Brain microvascular endothelial cell (primary cell): ENCODE measurements around the gene PLPPR3.

Experiments used
- DNase-seq: peaks from one replicate; pipeline ENCODE4 v3.0.0-alpha.2; 2020
- H3K27ac ChIP-seq: fragments of 250-450 bp; sonication (Bioruptor Pico); 2 replicates; pipeline ENCODE4 v1.5.1; 2020; ENCODE audit warnings: mild to moderate bottlenecking, moderate library complexity
- H3K27me3 ChIP-seq: fragments of 250-450 bp; sonication (Bioruptor Pico); replicated peaks from 2 replicates; pipeline ENCODE4 v1.5.1; 2020; ENCODE audit warnings: mild to moderate bottlenecking
- H3K36me3 ChIP-seq: fragments of 250-450 bp; sonication (Bioruptor Pico); replicated peaks from 2 replicates; pipeline ENCODE4 v1.5.1; 2020; ENCODE audit warnings: mild to moderate bottlenecking
- H3K4me3 ChIP-seq: 2 replicates; pipeline ENCODE4 v1.5.1; 2011; ENCODE audit warnings: low read depth, mild to moderate bottlenecking, control low read depth, low read length, moderate library complexity
- in situ Hi-C: cut with HindIII; loops from 2 replicates; pipeline ENCODE4 v1.10.0; 2017; ENCODE audit warnings: low sequenced_read_pairs, low pct_ligation_motif_present
- TF ChIP-seq, protein P1 (sequence below): IDR thresholded peaks from 2 replicates; pipeline ENCODE4 v1.5.1; 2011; ENCODE audit warnings: low read depth, mild to moderate bottlenecking, moderate library complexity, low read length, control low read depth, inconsistent platforms; ENCODE audit errors: missing control alignments

Gene PLPPR3

DNA sequence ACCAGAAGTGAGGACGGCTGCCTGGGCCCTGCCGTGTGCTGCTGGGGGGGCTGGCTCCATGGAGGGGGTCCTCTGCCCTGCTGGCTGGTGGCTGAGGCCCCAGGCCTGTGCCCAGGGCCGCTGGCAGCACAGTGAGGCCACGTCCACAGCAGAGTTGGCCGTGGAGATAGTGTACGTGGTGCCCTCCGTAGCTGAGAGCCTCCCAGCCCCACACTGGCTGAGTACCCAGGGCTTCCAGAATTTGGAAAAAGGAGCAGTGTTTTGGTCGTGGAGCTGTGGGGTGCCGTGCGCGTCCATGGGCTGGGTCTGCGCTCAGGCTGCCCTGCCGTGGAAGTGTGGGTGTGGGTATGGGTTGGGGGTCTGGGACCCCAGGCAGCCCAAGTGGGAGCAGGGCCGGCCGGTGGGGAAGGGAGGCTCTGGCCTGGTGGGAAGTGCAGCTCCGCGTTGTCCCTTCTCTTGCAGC is 18.6 kb downstream of the PLPPR3 start:
- H3K27ac ChIP-seq: no peak overlapping the region
- in situ Hi-C loops: no loop called here
- H3K4me3 ChIP-seq: no peak overlapping the region
- TF ChIP-seq, protein P1, sequence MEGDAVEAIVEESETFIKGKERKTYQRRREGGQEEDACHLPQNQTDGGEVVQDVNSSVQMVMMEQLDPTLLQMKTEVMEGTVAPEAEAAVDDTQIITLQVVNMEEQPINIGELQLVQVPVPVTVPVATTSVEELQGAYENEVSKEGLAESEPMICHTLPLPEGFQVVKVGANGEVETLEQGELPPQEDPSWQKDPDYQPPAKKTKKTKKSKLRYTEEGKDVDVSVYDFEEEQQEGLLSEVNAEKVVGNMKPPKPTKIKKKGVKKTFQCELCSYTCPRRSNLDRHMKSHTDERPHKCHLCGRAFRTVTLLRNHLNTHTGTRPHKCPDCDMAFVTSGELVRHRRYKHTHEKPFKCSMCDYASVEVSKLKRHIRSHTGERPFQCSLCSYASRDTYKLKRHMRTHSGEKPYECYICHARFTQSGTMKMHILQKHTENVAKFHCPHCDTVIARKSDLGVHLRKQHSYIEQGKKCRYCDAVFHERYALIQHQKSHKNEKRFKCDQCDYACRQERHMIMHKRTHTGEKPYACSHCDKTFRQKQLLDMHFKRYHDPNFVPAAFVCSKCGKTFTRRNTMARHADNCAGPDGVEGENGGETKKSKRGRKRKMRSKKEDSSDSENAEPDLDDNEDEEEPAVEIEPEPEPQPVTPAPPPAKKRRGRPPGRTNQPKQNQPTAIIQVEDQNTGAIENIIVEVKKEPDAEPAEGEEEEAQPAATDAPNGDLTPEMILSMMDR: no peak
- H3K27me3 ChIP-seq: no peaks in the 10 kb centered on the region
- DNase-seq: no peak
- peaks cover 87% of the 10 kb centered on the region for H3K36me3 ChIP-seq

DNA sequence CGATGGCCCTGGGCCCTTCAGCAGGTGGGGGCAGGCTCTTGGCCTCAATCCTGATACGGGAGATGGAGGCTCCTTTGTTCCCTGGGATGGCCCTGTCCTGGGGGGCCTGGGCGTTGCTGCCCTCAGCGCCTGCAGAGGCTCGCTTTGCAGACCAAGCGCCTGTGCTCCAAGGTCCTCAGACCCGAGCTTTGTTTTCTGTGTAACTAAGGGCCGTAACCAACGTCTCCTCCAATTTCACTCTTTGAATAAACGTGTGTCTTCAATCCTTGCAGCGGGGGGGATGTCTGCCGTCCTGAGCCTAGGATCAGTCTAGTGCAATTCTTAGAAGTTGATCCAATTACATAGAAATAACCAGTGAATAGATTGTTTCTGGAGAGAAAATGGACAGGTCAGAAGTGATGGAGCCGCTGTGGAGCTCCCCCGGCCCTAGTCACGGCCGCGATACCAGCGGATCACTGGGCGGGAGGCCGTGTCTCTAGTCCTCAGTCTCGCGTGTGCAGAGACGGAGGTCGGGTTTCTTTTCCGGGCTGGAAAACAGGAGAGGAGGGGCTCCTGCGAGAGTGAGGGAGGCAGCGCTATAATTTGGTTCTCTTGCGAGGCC is 19.2 kb downstream of the PLPPR3 start:
- Histone ChIP-seq H3K27ac (peak overlapping the region; percentile 37), H3K36me3 (peaks cover 84% of the 10 kb centered on the region), H3K27me3 (no peaks in the 10 kb centered on the region), H3K4me3 (peak overlapping the region; percentile 15)
- TF ChIP-seq, protein P1: no peak
- peak; percentile 50 for DNase-seq
- in situ Hi-C loops: no loop called here

DNA sequence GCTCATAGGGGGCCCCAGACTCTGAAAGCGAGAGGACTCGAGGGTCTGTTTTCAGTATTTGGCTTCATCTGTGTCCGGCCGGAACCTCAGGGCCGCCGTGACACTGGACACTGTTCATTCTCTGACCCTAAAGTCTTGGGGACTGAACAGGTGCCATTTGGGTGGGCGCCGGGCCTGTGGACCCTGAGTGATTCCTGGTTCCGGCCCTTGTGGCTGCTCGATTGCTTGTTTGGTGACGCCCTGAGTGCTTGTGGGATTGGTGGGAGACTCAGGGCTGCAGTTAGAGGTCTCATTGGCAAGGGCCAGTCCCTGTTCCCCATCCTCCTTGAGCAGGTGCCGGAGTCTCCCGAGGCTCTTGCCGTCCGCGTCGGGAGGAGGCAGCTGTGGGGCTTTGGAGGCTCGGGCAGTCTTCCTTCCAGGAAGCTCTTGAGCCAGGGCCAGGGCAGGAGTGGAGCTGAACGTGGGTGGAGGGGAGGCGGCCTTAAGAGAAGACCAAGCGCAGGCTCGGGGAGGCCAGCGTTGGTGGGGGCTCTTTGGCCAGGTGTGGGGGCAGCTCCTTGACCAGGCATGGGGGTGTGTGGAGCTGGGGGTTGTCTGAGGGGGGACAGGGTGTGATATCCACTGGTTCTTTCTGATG is 19.8 kb downstream of the PLPPR3 start:
- H3K27me3 ChIP-seq: no peaks in the 10 kb centered on the region
- H3K4me3 ChIP-seq: peak overlapping the region; percentile 37
- in situ Hi-C loops: no loop called here
- DNase-seq: no peak
- peaks cover 78% of the 10 kb centered on the region for H3K36me3 ChIP-seq
- peak overlapping the region; percentile 37 for H3K27ac ChIP-seq
- TF ChIP-seq, protein P1: no peak

DNA sequence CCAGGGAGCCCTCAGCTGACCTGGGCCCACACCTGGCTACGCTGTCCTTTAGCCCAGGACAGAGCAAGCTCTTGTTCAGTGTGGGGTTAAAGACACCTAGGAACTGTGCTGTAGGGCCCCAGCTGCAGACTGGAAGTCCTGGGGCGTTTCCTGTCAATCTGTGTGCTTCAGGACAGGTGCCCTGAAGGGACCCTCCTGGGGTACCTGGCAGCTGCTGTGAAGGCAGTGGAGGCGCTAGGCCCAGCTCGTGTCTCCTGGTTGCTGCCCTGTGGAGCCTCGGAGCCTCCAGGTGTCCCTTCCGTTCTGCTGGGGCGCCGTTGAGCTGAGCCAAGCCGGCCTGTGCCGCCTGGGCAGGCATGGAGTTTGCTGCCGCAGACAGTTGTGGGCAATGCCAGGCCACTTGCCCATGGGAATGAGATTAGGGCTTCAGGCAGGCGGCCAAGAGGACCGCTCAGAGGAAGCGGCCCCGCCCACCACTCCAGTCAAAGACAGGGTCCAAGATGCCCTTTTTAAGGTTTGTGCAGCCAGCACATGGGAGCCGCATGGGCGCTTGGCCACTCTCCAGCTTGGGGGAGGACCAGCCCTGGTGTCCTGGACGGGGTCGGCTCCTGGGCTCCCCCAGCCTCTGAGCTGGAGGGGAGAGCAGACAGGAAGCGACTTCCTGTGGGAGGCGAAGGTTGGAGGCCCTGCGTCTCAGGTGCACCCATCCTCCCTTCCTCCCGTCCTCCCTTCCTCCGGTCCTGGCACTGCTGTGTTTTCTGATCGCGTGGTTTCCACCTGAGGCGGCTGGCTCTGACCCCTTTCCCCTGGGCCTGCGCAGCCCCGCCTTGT is 20.5 kb downstream of the PLPPR3 start:
- TF ChIP-seq, protein P1: no peak
- Histone ChIP-seq H3K27me3 (no peaks in the 10 kb centered on the region), H3K36me3 (peaks cover 71% of the 10 kb centered on the region), H3K4me3 (peak overlapping the region; percentile 37), H3K27ac (no peak overlapping the region)
- in situ Hi-C loops: no loop called here
- DNase-seq: no peak

DNA sequence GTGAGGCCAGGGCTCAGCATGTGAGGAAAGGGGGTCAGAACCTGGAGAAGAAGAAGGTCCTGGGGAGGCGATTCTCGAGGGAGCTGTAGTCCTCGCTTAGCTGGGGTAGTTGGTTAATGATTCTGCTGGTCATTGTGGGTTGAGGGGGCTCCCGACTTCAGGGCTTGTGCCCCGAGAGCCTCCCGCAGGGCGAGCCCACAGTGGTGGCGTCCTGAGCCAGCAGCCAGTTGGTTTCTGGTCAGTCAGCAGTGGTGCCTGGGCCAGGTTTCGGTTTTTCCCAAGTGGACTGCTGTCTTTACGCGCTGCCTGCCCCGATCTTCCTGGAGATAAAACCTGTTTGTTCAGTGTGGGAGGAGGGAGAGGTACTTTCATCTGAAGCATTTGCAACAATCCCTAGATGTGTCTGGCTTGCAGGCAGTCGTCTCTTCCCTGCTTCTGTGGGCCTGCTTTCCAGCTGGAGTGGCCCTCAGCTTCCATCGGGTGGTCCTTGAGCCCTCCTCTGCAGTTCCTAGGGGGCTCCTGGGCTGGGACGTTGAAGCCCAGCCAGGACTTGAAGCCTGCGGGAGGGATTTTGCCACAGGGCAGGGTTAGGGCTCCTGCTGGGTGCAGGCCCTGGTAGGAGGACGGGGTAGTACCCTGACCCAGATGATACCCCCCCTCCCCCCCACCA is 21.3 kb downstream of the PLPPR3 start:
- in situ Hi-C loops: no loop called here
- Histone ChIP-seq H3K27ac (no peak overlapping the region), H3K27me3 (no peaks in the 10 kb centered on the region), H3K36me3 (peaks cover 63% of the 10 kb centered on the region), H3K4me3 (peak overlapping the region; percentile 37)
- no peak for DNase-seq
- TF ChIP-seq, protein P1: no peak
